Panc1 (cell line): ENCODE results near the gene CDKAL1.

Experiments
- POLR2AphosphoS5 ChIP-seq: IDR thresholded peaks from 2 replicates; pipeline ENCODE4 v1.6.1; 2012; ENCODE audit warnings: mild to moderate bottlenecking, low read depth, low read length, moderate library complexity
- SIN3A ChIP-seq: IDR thresholded peaks from 2 replicates; pipeline ENCODE4 v1.6.1; 2012; ENCODE audit warnings: low read depth, mild to moderate bottlenecking, low read length, moderate library complexity, borderline replicate concordance; ENCODE audit not compliant: insufficient read depth
- TCF7L2 ChIP-seq: IDR thresholded peaks from 2 replicates; pipeline ENCODE4 v1.6.1; 2011; ENCODE audit warnings: mild to moderate bottlenecking, low read depth, low read length, inconsistent platforms
- TF ChIP-seq, protein P1 (sequence below): fragments of 450-650 bp; IDR thresholded peaks from 2 replicates; pipeline ENCODE4 v1.5.1; 2017; ENCODE audit warnings: mild to moderate bottlenecking
- TF ChIP-seq, protein P2 (sequence below), 2 experiments: IDR thresholded peaks; 2 replicates each; pipeline ENCODE4 v1.6.1; 2011 to 2012; ENCODE audit warnings: low read depth in 2 of 2, control low read depth in 1 of 2, low read length in 1 of 2, mild to moderate bottlenecking in 1 of 2, moderate library complexity in 1 of 2; ENCODE audit not compliant: insufficient read depth in 1 of 2

DNA sequence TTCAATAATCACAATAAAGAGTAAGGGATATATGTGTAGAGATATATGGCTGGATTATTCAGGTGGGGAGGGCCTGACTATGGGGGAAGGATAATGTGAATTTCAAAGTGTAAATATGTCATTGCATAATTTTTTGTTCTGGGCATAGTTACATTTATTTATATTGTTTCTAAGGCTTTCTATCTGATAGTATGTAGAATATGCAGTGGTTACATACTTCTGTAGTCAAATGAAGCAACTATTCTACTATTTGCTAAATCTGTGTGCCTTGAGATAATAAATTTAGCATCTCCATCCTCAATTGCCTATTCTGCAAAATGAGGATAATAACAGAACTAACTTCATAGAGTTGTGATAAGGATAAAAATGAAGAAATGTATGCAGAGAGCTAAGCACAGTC, 359.2 kb downstream of the CDKAL1 start:
- no peak for TF ChIP-seq TCF7L2
- TF ChIP-seq, protein P1, sequence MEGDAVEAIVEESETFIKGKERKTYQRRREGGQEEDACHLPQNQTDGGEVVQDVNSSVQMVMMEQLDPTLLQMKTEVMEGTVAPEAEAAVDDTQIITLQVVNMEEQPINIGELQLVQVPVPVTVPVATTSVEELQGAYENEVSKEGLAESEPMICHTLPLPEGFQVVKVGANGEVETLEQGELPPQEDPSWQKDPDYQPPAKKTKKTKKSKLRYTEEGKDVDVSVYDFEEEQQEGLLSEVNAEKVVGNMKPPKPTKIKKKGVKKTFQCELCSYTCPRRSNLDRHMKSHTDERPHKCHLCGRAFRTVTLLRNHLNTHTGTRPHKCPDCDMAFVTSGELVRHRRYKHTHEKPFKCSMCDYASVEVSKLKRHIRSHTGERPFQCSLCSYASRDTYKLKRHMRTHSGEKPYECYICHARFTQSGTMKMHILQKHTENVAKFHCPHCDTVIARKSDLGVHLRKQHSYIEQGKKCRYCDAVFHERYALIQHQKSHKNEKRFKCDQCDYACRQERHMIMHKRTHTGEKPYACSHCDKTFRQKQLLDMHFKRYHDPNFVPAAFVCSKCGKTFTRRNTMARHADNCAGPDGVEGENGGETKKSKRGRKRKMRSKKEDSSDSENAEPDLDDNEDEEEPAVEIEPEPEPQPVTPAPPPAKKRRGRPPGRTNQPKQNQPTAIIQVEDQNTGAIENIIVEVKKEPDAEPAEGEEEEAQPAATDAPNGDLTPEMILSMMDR, result no peak
- TF ChIP-seq, protein P2, sequence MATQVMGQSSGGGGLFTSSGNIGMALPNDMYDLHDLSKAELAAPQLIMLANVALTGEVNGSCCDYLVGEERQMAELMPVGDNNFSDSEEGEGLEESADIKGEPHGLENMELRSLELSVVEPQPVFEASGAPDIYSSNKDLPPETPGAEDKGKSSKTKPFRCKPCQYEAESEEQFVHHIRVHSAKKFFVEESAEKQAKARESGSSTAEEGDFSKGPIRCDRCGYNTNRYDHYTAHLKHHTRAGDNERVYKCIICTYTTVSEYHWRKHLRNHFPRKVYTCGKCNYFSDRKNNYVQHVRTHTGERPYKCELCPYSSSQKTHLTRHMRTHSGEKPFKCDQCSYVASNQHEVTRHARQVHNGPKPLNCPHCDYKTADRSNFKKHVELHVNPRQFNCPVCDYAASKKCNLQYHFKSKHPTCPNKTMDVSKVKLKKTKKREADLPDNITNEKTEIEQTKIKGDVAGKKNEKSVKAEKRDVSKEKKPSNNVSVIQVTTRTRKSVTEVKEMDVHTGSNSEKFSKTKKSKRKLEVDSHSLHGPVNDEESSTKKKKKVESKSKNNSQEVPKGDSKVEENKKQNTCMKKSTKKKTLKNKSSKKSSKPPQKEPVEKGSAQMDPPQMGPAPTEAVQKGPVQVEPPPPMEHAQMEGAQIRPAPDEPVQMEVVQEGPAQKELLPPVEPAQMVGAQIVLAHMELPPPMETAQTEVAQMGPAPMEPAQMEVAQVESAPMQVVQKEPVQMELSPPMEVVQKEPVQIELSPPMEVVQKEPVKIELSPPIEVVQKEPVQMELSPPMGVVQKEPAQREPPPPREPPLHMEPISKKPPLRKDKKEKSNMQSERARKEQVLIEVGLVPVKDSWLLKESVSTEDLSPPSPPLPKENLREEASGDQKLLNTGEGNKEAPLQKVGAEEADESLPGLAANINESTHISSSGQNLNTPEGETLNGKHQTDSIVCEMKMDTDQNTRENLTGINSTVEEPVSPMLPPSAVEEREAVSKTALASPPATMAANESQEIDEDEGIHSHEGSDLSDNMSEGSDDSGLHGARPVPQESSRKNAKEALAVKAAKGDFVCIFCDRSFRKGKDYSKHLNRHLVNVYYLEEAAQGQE (IDR thresholded peaks at IDR 0.05; ENCODE audit: insufficient read depth in 1 of 2, low read depth in 2 of 2, low read length in 1 of 2), result no peak
- TF ChIP-seq POLR2AphosphoS5, result no peak
- TF ChIP-seq SIN3A, result no peak
